Spleen (tissue), 11 donors: ENCODE data around the gene ERCC1. TPM values are rescaled to one million over a fixed set of nuclear protein-coding genes. Genes with fewer than 3 reads are reported as not detected.

Experiments
- DNase-seq: peaks from one replicate; pipeline ENCODE4 v3.0.0-alpha.2; 2020
- H3K27ac ChIP-seq, 8 donors: fragments of 200-600 bp; sonication (generic) in 7 of 8; 1 replicate in 4 of 8; 2 replicates in 4 of 8; pipeline versions ENCODE4 v1.5.0 to v1.8.0; 2016 to 2021; ENCODE audit warnings: inconsistent platforms in 4 of 8, mild to moderate bottlenecking in 4 of 8, moderate library complexity in 1 of 8
- H3K27me3 ChIP-seq, 7 donors: fragments of 200-600 bp; sonication (generic) in 6 of 7; replicated peaks in 1 of 7; 1 replicate in 4 of 7; 2 replicates in 3 of 7; pipeline versions ENCODE4 v1.5.0 to v1.8.0; 2016 to 2021; ENCODE audit warnings: inconsistent platforms in 3 of 7, mild to moderate bottlenecking in 1 of 7
- H3K36me3 ChIP-seq, 6 donors: fragments of 200-600 bp; sonication (generic) in 5 of 6; 1 replicate in 4 of 6; 2 replicates in 2 of 6; pipeline versions ENCODE4 v1.5.0 to v1.8.0; 2016 to 2021; ENCODE audit warnings: inconsistent platforms in 2 of 6
- H3K4me1 ChIP-seq, 6 donors: fragments of 200-600 bp; sonication (generic) in 5 of 6; 1 replicate in 3 of 6; 2 replicates in 3 of 6; pipeline versions ENCODE4 v1.5.0 to v1.8.0; 2016 to 2021; ENCODE audit warnings: inconsistent platforms in 3 of 6
- H3K4me3 ChIP-seq, 8 donors: fragments of 200-600 bp; sonication (generic) in 7 of 8; 1 replicate in 4 of 8; 2 replicates in 4 of 8; pipeline versions ENCODE4 v1.5.0 to v1.8.0; 2016 to 2021; ENCODE audit warnings: inconsistent platforms in 4 of 8, mild to moderate bottlenecking in 4 of 8, moderate library complexity in 2 of 8
- H3K9me3 ChIP-seq, 8 donors: fragments of 200-600 bp; sonication (generic) in 7 of 8; 1 replicate in 4 of 8; 2 replicates in 4 of 8; pipeline versions ENCODE4 v1.5.0 to v1.8.0; 2016 to 2021; ENCODE audit warnings: inconsistent platforms in 4 of 8
- POLR2A ChIP-seq, 3 donors: fragments of 450-650 bp; IDR thresholded peaks; one replicate each; pipeline ENCODE4 v1.5.1; 2017; ENCODE audit warnings: antibody characterized with exemption in 3 of 3, mild to moderate bottlenecking in 1 of 3
- POLR2AphosphoS5 ChIP-seq, 3 donors: sonication (generic); formaldehyde crosslinking; IDR thresholded peaks; one replicate each; pipeline ENCODE4 v1.5.1; 2017; ENCODE audit warnings: antibody characterized with exemption in 3 of 3
- WGBS, 5 donors: extraction: QIAGEN DNeasy Blood & Tissue Kit in 3 of 5; methylation state at CpG; one replicate each; pipeline versions ENCODE4 v1.1.5 to v1.1.7; 2013 to 2018; 5-methylcytosine and 5-hydroxymethylcytosine counted together
- intact Hi-C: fragments of 100-400 bp; cut with DNase I; formaldehyde crosslinking; loops from one replicate; pipeline ENCODE4 v1.15.0; 2023; ENCODE audit warnings: low total_unique reads
- polyA plus RNA-seq, 3 donors: library from polyadenylated mRNA; stranded (reverse); fragments of 200-250 nt; gene quantifications; one replicate each; pipeline ENCODE4 v1.2.1, GENCODE V29; 2013
- total RNA-seq, 7 donors: library from RNA; depleted of rRNA in 3 of 7; stranded (reverse); fragments of >200 nt in 3 of 7; fragmentation: NEBNext Ultra II Directional in 4 of 7; extraction: Animal tissue kit (Norgen Biotek cat#: 25700) in 4 of 7; gene quantifications; one replicate each; pipeline versions ENCODE4 v1.1.0 to v1.2.1, GENCODE V29; 2016 to 2021
- TF ChIP-seq, protein P1 (sequence below), 11 experiments: fragments of 200-600 bp in 7 of 11; fragments of 450-650 bp in 4 of 11; sonication (generic) in 4 of 11; IDR thresholded peaks in 8 of 11; conservative IDR thresholded peaks in 3 of 11; 1 replicate in 7 of 11; 2 replicates in 4 of 11; pipeline versions ENCODE4 v1.4.0 to v1.8.0; 2016 to 2021; ENCODE audit warnings: antibody characterized with exemption in 11 of 11, inconsistent platforms in 4 of 11, mild to moderate bottlenecking in 1 of 11
- donor health status: healthy with polysubstance abuse.
- donor health status: DM: no; HTN: no; CAD: no; lungs with moderate emphysema.
- donor health status: DM: no; HTN: no; CAD: no.
- donor health status: Bipolar disorder and iron deficiency.
- donor health status: healthy.
- donor health status: DM: no; HTN: no; CAD: no.
- donor health status: DM: yes; HTN: yes; CAD: no.

Gene ERCC1
- total and polyA plus RNA-seq, 10 donors = 45.3 to 69.4 (median 54.1) TPM

DNA sequence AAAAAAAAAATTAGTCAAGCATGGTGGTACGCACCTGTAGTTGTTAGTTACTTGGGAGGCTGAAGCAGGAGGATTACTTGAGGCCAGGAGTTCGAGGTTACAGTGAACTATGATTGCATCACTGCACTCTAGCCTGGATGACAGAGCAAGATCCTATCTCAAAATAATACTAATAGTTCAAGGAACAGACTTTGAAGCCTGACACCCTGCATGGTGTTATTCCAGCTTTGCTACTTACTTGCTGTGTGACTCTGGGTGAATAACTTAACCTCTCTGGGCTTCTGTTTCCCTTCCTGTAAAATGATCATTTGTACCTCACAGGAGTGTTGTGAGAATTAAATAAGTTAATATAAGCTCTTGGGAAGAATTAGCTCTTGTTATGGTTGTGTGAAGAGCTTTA lies 40.6 kb upstream of the ERCC1 start:
- no peaks in the 10 kb centered on the region for H3K36me3 ChIP-seq
- peaks cover 8 to 31% (median 20%) of the 10 kb centered on the region in 6 donors for H3K4me1 ChIP-seq
- H3K4me3 ChIP-seq = no peak overlapping the region
- TF ChIP-seq POLR2AphosphoS5 (IDR thresholded peaks at IDR 0.05) = no peak
- H3K9me3 ChIP-seq = no peaks in the 10 kb centered on the region
- intact Hi-C loops = no loop called here
- no peak for DNase-seq
- no peak overlapping the region for H3K27ac ChIP-seq
- peaks cover 0 to 28% (median 0%) of the 10 kb centered on the region in 7 donors for H3K27me3 ChIP-seq
- WGBS, 5 donors = 81 to 95% (median 91%) methylated on average over 2 of the region's 2 CpGs

DNA sequence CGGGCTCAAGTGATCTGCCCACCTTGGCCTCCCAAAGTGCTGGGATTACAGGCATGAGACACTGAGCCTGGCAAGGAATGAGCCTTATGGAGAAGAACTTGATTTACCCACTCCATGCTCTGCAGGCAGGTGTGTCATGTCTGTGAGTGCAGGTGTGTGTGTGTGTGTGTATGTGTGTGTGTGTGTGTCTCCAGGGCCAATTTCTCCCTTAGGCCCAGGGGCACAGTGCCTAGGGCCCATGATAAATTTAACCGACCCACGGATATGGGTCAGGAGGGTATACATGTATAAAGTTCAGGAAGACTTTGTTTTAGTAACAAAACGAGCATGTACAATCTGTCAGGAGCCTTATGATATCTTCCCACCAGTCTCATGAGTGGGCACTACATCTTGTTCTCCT lies 39.5 kb upstream of the ERCC1 start:
- no peaks in the 10 kb centered on the region for H3K9me3 ChIP-seq
- peaks cover 0 to 28% (median 0%) of the 10 kb centered on the region in 7 donors for H3K27me3 ChIP-seq
- no peaks in the 10 kb centered on the region for H3K36me3 ChIP-seq
- intact Hi-C loops = no loop called here
- peaks cover 5 to 22% (median 13%) of the 10 kb centered on the region in 6 donors for H3K4me1 ChIP-seq
- 77 to 88% (median 82%) methylated on average over 4 of the region's 4 CpGs for WGBS, 5 donors
- no peak for DNase-seq
- H3K27ac ChIP-seq = no peak overlapping the region
- H3K4me3 ChIP-seq = no peak overlapping the region
- TF ChIP-seq POLR2A (IDR thresholded peaks at IDR 0.05) = no peak
- no peak for TF ChIP-seq POLR2AphosphoS5 (IDR thresholded peaks at IDR 0.05)
- TF ChIP-seq, protein P1, sequence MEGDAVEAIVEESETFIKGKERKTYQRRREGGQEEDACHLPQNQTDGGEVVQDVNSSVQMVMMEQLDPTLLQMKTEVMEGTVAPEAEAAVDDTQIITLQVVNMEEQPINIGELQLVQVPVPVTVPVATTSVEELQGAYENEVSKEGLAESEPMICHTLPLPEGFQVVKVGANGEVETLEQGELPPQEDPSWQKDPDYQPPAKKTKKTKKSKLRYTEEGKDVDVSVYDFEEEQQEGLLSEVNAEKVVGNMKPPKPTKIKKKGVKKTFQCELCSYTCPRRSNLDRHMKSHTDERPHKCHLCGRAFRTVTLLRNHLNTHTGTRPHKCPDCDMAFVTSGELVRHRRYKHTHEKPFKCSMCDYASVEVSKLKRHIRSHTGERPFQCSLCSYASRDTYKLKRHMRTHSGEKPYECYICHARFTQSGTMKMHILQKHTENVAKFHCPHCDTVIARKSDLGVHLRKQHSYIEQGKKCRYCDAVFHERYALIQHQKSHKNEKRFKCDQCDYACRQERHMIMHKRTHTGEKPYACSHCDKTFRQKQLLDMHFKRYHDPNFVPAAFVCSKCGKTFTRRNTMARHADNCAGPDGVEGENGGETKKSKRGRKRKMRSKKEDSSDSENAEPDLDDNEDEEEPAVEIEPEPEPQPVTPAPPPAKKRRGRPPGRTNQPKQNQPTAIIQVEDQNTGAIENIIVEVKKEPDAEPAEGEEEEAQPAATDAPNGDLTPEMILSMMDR (IDR thresholded peaks at IDR 0.05 in 8 of 11, conservative IDR thresholded peaks at IDR 0.05 in 3 of 11) = no peak

DNA sequence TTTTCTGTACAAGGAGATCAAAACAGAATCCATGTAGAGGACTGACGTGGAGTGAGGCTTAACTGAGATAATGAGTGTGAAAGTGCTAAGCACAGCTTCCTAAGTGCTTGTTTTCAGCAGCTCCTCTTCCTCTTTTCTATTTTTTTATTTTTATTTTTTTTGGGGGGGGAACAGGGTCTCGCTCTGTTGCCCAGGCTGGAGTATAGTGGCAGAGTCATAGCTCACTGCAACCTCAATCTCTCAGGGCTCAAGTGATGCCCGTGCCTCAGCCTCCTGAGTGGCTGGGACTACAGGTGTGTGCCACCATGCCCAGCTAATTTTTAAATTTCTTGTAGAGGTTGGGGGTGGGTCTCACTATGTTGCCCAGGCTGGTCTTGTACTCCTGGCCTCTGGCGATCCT lies 38.5 kb upstream of the ERCC1 start:
- intact Hi-C loops = no loop called here
- Histone ChIP-seq H3K4me1 (peaks cover 0 to 13% (median 5%) of the 10 kb centered on the region in 6 donors), H3K27ac (no peak overlapping the region), H3K36me3 (no peaks in the 10 kb centered on the region), H3K4me3 (no peak overlapping the region), H3K27me3 (peaks cover 0 to 28% (median 0%) of the 10 kb centered on the region in 7 donors), H3K9me3 (no peaks in the 10 kb centered on the region)
- TF ChIP-seq POLR2AphosphoS5 (IDR thresholded peaks at IDR 0.05) (no peak), POLR2A (IDR thresholded peaks at IDR 0.05) (no peak)
- TF ChIP-seq, protein P1 (IDR thresholded peaks at IDR 0.05 in 8 of 11, conservative IDR thresholded peaks at IDR 0.05 in 3 of 11) = no peak
- 50 to 58% (median 53%) methylated on average over 4 of the region's 4 CpGs for WGBS, 5 donors
- no peak for DNase-seq

DNA sequence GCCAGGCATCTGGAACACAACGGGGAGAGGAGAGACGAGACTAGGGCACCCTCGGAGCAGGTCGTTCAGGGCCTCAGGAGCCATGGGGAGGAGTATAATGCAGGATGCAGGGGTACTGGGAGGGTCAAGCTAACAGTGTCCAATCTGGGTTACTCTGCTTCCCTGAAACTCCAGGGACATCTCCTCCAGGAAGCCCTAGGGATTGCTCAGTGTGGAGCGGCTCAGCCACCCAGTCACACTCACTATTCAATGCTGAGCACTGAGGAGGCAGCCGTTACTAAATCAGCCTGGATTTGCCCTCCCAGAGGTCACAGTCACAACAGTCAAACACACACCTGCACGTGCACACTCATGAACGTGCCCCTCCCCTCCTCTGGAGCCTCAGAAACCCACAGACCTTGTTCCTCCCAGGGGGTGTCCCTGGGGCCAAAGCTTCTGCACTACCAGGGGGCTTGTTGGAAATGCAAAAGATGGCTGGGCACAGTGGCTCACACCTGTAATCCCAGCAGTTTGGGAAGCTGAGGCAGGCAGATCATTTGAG lies 37.2 kb upstream of the ERCC1 start:
- intact Hi-C loops = no loop called here
- H3K36me3 ChIP-seq = no peaks in the 10 kb centered on the region
- H3K9me3 ChIP-seq = no peaks in the 10 kb centered on the region
- WGBS, 5 donors = 52 to 59% (median 55%) methylated on average over 8 of the region's 8 CpGs
- no peak overlapping the region for H3K27ac ChIP-seq
- DNase-seq = no peak
- H3K27me3 ChIP-seq = peaks cover 0 to 18% (median 0%) of the 10 kb centered on the region in 7 donors
- H3K4me3 ChIP-seq = no peak overlapping the region
- H3K4me1 ChIP-seq = peaks cover 5 to 19% (median 8%) of the 10 kb centered on the region in 6 donors
- TF ChIP-seq, protein P1 (IDR thresholded peaks at IDR 0.05 in 8 of 11, conservative IDR thresholded peaks at IDR 0.05 in 3 of 11) = no peak
- no peak for TF ChIP-seq POLR2A (IDR thresholded peaks at IDR 0.05)
- no peak for TF ChIP-seq POLR2AphosphoS5 (IDR thresholded peaks at IDR 0.05)
